Fibroblast of pulmonary artery (primary cell): ENCODE results near the gene SLC35G4.
"Not testable (repeated sequence)": the region's sequence is repeated elsewhere in the genome, so short reads cannot be mapped to it uniquely, and the experiment has no call there.

Experiments
- DNase-seq: peaks from one replicate; pipeline ENCODE4 v3.0.0-alpha.2; 2010; ENCODE audit warnings: low read depth
- H3K4me3 ChIP-seq: replicated peaks from 2 replicates; pipeline ENCODE4 v1.5.1; 2011; ENCODE audit warnings: low read depth, mild to moderate bottlenecking, control low read depth, low read length, moderate library complexity
- TF ChIP-seq, protein P1 (sequence below): IDR thresholded peaks from 2 replicates; pipeline ENCODE4 v1.5.1; 2011; ENCODE audit warnings: mild to moderate bottlenecking, control low read depth, low read length, inconsistent platforms; ENCODE audit errors: missing control alignments

The SLC35G4 gene

DNA sequence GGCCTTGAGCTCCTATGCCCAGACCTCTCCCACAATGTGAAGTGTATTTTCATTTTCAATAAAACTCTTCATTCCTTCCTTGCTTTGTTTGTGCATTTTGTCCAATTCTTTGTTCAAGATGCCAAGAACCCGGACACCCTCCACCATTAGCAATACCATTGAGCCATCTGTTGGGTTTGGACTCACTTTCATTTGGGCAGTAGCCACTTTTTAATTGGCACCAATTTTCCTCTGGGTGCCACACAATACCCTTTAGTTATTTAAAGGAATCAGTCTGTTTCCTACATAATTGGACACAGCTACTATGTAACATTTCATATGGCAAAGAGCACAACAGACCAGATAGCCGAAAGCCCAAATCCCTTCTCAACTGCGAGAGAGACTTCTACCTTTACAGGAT lies 22.5 kb upstream of the SLC35G4 start:
- TF ChIP-seq, protein P1, sequence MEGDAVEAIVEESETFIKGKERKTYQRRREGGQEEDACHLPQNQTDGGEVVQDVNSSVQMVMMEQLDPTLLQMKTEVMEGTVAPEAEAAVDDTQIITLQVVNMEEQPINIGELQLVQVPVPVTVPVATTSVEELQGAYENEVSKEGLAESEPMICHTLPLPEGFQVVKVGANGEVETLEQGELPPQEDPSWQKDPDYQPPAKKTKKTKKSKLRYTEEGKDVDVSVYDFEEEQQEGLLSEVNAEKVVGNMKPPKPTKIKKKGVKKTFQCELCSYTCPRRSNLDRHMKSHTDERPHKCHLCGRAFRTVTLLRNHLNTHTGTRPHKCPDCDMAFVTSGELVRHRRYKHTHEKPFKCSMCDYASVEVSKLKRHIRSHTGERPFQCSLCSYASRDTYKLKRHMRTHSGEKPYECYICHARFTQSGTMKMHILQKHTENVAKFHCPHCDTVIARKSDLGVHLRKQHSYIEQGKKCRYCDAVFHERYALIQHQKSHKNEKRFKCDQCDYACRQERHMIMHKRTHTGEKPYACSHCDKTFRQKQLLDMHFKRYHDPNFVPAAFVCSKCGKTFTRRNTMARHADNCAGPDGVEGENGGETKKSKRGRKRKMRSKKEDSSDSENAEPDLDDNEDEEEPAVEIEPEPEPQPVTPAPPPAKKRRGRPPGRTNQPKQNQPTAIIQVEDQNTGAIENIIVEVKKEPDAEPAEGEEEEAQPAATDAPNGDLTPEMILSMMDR, result no peak
- no peak overlapping the region for H3K4me3 ChIP-seq
- DNase-seq, result no peak

DNA sequence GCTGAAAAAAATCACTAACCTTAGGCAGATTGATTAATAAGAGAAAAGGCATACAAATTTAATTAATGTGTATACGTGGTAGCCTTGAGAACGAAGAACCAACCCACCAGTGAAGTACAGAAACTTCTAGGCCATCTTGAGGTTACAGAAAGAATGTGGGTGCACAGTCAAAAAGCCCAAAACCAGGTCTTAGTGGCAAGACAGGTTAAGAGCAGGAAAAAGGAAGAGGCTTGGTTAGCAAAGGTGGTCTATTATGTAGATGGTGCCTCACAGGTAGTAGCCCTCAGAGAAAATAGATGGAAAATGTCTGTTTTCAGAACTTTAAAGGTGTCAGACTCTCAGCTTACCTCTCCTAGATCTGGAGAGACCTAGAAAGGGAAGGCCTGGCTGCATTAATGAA lies 22.0 kb upstream of the SLC35G4 start:
- no peak for DNase-seq
- no peak overlapping the region for H3K4me3 ChIP-seq
- TF ChIP-seq, protein P1, result no peak

DNA sequence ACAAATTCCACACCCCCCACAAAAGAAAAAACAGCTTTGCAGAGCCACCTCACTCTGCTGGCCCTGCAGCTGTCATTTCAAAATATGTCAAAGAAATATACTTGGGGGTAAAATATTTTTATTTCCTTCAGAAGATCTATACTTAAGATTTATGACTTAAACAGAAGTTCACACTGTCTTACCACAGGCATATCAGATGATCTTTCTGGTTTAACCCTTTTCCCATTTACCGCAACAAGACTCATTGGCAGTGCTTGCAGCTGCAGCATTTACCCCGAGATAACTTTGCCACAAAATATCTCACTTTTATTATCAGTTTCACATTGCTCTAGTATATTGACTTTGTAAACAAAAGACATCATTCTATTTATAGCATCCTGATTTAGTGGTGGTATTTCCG lies 21.6 kb upstream of the SLC35G4 start:
- no peak overlapping the region for H3K4me3 ChIP-seq
- DNase-seq, result no peak
- TF ChIP-seq, protein P1, result no peak

DNA sequence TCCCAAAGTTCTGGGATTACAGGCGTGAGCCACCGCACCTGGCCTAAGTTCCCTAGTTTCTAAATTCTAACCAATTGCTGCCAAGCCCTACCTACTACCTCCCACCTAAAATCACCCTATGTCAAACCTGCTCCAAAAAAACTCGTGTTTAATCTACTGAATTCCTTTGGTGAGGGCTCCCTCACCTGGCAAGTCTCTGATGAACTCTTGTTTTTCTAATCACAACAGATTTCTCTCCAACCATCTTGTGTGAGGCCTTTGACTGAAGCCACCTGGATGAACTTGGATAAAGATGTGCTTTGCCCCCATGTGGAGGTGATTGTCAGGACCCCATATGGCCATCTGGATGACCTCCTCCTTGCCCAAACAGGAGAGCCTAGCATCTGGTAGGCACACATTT lies 17.4 kb upstream of the SLC35G4 start:
- DNase-seq, result no peak
- no peak overlapping the region for H3K4me3 ChIP-seq
- TF ChIP-seq, protein P1, result no peak

DNA sequence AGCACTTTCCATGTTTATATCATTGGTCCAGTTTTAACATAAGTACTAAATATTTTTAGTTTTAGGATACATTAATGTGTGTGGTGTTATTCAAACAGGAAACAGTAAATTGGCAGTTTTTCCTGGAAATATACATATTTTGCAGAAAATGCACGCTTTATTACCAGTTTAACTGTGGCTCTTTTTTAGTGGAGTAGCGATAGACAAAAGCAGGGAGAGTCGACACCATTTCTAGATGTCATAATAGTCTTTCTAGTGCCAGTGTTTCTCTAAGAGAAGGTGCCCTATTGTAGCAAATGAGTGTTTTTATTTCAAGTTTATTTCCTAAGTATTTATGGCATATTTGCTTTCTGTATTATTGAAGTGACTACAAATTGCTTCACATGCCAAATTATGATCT lies 9.1 kb upstream of the SLC35G4 start:
- TF ChIP-seq, protein P1, result no peak
- no peak for DNase-seq
- H3K4me3 ChIP-seq, result no peak overlapping the region

DNA sequence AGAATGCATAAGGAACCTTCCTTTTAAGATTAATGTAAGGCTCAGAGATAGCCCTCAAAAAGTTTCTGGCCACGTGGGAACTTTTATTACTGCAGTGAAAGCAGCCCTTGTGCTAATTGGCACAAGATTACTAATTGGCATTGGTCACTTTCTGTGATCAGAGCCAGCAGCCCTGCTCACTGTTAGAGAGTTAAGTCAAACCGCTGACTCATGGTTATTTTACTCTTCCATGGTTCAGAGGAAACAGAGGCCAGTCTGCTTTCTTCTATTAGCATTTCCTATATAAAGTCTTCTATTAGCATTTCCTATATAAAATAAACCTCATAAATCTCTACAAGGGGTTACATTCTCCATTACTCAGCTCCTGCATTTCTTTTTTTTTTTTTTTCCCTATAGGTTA lies 1.5 kb upstream of the SLC35G4 start:
- TF ChIP-seq, protein P1, result no peak
- no peak for DNase-seq

DNA sequence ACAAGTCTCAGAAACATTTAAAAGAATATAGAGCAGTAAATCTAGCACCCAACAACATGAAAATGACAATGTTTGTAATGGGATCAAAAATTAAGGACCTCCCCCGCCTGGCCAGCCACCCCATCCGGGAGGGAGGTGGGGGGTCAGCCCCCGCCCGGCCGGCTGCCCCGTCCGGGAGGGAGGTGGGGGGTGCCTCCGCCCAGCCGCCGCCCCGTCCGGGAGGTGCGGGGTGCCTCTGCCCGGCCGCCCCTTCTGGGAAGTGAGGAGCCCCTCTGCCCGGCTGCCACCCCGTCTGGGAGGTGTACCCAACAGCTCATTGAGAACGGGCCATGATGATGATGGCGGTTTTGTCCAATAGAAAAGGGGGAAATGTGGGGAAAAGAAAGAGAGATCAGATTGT lies 778 bp upstream of the SLC35G4 start:
- H3K4me3 ChIP-seq, DNase-seq: not testable (repeated sequence)

More for the DNA sequence above, 1.5 kb upstream of the SLC35G4 start:
- H3K4me3 ChIP-seq, result no peak overlapping the region

DNA sequence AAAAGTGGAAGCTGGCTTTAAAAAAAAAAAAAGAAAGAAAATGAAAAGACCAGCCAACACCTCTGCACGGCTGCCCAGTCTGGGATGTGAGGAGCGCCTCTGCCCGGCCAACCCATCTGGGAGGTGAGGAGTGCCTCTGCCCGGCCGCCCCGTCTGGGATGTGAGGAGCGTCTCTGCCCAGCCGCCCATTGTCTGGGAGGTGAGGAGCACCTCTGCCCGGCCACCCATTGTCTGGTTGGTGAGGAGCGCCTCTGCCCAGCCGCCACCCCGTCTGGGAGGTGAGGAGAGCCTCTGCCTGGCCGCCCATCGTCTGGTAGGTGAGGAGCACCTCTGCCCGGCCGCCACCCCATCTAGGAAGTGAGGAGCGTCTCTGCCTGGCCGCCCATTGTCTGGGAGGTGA lies 3.7 kb downstream of the SLC35G4 start:
- not testable (repeated sequence) for H3K4me3 ChIP-seq, DNase-seq

DNA sequence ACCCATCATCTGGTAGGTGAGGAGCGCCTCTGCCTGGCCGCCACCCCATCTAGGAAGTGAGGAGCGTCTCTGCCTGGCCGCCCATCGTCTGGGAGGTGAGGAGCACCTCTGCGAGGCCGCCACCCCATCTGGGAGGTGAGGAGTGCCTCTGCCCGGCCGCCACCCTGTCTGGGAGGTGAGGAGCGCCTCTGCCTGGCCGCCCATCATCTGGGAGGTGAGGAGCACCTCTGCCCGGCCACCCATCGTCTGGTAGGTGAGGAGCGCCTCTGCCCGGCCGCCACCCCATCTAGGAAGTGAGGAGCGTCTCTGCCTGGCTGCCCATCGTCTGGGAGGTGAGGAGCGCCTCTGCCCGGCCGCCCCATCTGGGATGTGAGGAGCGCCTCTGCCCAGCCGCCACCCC lies 4.2 kb downstream of the SLC35G4 start:
- not testable (repeated sequence) for DNase-seq, H3K4me3 ChIP-seq

DNA sequence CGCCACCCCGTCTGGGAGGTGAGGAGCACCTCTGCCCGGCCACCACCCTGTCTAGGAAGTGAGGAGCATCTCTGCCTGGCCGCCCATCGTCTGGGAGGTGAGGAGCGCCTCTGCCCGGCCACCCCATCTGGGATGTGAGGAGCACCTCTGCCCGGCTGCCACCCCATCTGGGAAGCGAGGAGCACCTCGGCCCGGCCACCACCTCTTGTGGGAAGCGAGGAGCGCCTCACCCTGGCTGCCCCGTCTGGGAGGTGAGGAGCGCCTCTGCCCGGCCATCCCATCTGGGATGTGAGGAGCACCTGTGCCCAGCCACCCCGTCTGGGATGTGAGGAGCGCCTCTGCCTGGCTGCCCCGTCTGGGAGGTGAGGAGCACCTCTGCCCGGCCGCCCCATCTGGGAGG lies 4.6 kb downstream of the SLC35G4 start:
- not testable (repeated sequence) for DNase-seq, H3K4me3 ChIP-seq

DNA sequence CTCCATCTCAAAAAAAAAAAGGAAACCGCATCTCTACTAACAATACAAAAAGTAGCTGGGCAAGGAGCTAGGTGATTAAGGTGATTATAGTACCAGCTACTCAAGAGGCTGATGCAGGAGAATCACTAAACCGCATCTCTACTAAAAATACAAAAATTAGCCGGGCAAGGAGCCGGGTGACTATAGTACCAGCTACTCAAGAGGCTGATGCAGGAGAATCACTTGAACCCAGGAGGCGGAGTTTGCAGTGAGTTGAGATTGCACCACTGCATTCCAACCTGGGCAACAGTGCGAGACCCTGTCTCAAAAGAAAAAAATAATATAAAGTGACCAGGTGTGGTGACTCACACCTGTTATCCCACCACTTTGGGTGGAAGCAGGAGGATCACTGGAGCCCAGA lies 5.6 kb downstream of the SLC35G4 start:
- not testable (repeated sequence) for H3K4me3 ChIP-seq, DNase-seq

DNA sequence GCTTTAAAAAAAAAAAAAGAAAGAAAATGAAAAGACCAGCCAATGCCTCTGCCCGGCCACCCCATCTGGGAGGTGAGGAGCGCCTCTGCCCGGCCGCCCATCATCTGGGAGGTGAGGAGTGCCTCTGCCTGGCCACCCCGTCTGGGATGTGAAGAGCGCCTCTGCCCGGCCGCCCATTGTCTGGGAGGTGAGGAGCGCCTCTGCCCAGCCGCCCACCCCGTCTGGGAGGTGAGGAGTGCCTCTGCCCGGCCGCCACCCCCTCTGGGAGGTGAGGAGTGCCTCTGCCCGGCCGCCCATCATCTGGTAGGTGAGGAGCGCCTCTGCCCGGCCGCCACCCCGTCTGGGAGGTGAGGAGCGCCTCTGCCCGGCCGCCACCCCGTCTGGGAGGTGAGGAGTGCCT lies 37.9 kb downstream of the SLC35G4 start:
- not testable (repeated sequence) for DNase-seq, H3K4me3 ChIP-seq

DNA sequence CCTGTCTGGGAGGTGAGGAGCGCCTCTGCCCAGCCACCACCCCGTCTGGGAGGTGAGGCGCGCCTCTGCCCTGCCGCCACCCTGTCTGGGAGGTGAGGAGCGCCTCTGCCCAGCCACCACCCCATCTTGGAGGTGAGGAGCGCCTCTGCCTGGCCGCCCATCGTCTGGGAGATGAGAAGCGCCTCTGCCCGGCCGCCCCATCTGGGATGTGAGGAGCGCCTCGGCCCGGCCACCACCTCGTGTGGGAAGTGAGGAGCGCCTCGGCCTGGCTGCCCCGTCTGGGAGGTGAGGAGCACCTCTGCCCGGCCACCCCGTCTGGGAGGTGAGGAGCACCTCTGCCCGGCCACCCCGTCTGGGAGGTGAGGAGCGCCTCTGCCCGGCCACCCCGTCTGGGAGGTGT lies 38.4 kb downstream of the SLC35G4 start:
- DNase-seq, result not testable (repeated sequence)

More for the DNA sequence above, 38.4 kb downstream of the SLC35G4 start:
- not testable (repeated sequence) for H3K4me3 ChIP-seq
